Stimulated activated CD4-positive, alpha-beta T cell treated with anti-CD3 and anti-CD28 coated beads, Interleukin-1b, Interleukin-23, amount 100 ng/mL, for 1 hour (primary cell): ENCODE results near the gene MCRIP1.

Experiments
- DNase-seq, 2 donors: peaks; one replicate each; pipeline ENCODE4 v3.0.0-alpha.2; 2020; ENCODE audit warnings: low read depth in 2 of 2

Gene MCRIP1

DNA sequence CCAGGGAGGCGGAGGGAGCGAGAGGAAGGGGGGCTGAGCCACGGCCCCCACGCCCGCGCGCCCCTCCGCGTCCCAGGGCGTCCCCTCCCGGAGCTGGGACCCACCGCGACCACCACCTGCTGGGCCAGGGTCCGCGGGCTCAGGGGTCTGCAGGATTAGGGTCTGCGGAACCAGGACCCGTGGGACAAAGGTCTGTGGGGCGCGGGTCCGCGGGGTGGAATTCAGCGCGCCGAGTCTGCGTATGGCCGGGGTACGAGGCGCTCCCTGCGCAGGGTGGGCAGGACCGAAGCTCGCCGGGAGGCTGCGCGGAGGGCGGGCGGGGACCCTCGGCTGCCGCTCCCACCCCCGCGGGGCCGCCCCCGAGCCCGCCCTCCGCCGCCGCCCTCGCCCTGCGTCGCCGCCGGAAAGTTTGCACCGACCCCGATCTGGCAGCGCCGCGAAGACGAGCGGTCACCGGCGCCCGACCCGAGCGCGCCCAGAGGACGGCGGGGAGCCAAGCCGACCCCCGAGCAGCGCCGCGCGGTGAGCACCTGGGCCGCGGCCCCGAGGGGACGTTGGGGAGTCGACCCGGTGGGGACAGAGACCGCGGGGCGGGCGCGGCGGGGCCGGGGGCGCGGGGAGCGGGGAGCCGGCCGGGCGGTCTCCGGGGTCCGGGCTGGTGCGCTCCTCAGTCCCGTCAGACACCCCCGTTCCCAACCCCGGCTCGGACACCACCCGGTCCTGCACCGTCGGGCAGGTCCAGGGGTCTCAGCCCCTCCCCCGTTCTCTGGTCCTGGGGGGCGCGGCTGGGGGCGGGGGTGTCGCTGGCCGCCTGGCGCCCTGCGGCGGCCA, 29.1 kb downstream of the MCRIP1 start, which contains the start of gene GCGR:
Gene GCGR (plus strand): TSS at position 423 of the 831 bp plus-strand sequence. CDS start 4,869 bp downstream, outside the sequence.
- no peak for DNase-seq

DNA sequence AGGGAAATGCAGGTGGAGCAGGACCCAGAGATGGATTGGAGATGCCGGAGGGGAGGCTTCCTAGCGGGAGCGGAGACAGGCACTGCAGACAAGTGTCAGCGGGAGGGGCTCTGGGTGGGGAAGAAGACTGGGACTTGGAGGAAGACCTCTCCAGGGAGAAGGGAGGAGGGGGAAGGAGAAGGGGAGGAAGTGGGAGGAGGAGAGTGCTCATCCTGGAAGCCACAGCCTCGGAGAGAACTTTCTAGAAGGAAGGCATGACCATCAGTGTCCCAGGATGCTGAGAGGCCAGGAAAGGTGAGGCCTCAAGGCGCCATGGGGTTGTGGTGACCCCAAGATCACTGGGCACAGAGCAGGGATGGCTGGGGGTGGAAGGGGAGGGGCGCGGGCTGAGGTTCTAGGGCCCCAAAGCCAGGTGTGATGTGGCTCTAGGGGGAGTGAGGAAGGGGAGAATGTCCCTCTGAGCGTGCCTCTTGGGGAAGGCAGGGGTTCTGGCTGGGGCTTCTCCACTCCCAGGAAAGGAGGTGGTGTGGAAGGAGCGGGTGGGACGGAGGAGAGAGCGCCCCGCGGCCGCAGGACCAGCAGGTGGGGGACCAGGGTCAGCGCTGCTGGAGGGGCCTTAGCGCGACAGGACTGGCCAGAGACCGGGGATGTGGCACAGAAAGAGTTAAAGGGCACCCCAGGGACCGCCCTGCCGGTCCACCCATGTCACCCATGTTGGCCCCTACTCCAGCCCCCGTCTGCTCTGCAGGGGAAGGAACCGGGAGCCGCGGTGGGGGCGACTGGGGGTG, 30.0 kb downstream of the MCRIP1 start:
- no peak for DNase-seq

DNA sequence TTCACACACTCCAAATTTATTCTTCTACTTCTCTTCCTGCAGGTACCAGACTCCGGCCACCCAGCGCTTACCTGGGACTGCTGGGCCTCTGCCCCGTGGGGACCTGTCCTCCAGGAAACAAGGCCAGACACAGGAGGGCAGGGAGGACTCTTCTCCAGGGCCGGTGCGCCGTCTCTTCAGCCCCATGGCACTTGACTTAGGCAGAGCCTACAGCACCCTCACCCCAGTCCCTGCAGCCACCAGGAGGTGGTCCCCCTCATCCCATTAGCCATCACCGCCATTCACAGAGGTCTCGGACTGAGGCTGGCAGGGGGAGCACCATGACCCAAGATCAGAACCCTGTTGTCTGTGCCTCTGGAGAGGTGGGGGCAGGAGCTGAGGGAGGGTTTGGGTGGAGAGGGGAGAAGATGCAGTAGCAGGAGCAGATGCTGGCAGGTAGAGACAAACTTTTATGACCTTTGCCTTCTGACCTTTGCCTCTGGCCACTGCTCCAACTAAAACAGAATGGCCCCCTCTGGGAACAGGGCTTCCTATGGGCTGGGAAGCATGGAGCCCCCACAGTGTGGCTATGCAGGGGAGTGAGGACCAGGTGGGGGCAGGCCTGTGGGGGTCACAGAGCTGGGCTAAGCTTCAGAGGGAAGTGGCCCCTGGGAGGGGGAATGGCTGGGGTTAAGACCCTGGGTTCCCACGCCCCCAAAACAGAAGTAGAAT, 30.9 kb downstream of the MCRIP1 start:
- no peak for DNase-seq

- no peak for DNase-seq
These were observed 31.8 kb downstream of the MCRIP1 start for GRCh38 chr17:81801327-81801726.

GRCh38 chr17:81794509-81794908, 38.6 kb downstream of the MCRIP1 start:
- no peak for DNase-seq

DNA sequence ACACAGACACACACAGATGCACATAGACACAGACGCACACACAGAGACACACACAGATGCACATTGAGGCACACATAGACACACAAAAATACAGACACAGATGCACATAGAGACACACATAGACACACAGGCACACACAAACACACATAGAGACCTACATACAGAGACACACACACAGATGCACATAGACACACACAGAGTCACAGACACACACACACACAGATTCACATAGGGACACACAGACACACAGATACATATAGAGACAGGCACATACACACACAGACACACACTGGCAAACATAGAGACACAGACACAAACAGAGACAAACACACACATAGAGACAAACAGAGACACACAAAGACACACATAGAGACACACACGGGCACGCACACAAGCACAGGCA, 39.0 kb downstream of the MCRIP1 start:
- no peak for DNase-seq

- DNase-seq, result no peak
These were observed 40.1 kb downstream of the MCRIP1 start for GRCh38 chr17:81792675-81793615.
